Neural progenitor cell (in vitro differentiated cells): ENCODE data around the gene RXRA.

Experiments used
- EZH2 ChIP-seq: fragments of 200-600 bp; sonication (generic); IDR thresholded peaks from 2 replicates; pipeline ENCODE4 v1.6.1; 2017; ENCODE audit warnings: antibody characterized with exemption, mild to moderate bottlenecking, moderate library complexity
- TF ChIP-seq, protein P1 (sequence below): fragments of 200-600 bp; sonication (generic); IDR thresholded peaks from 2 replicates; pipeline ENCODE4 v1.5.1; 2017; ENCODE audit warnings: antibody characterized with exemption, mild to moderate bottlenecking

DNA sequence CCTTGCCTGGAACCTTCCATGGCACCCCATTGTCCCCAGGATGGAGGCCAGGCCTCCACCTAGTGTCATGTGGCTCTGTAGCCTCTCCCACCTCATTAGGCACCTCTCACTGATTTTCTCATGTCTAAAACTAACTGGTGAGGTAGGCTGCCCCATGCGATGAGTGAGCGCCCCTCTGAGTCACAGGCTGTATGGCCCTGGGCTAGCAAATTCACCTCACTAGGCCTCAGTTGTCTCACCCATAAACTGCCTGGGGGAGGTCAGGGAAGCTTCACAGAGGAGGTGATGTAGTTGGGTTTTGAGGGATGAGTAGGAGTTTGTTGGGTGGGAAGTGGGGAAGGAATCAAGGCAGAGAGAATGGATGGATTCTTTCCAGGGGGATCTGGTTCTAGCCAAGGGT lies 8.8 kb downstream of the RXRA start:
- TF ChIP-seq, protein P1, sequence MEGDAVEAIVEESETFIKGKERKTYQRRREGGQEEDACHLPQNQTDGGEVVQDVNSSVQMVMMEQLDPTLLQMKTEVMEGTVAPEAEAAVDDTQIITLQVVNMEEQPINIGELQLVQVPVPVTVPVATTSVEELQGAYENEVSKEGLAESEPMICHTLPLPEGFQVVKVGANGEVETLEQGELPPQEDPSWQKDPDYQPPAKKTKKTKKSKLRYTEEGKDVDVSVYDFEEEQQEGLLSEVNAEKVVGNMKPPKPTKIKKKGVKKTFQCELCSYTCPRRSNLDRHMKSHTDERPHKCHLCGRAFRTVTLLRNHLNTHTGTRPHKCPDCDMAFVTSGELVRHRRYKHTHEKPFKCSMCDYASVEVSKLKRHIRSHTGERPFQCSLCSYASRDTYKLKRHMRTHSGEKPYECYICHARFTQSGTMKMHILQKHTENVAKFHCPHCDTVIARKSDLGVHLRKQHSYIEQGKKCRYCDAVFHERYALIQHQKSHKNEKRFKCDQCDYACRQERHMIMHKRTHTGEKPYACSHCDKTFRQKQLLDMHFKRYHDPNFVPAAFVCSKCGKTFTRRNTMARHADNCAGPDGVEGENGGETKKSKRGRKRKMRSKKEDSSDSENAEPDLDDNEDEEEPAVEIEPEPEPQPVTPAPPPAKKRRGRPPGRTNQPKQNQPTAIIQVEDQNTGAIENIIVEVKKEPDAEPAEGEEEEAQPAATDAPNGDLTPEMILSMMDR, result no peak
- TF ChIP-seq EZH2, result no peak
